Measurements from ENCODE around the gene RGL2.
A peak's percentile ranks its signal among the peaks of the same experiment; 100 is the strongest.

The RGL2 gene

GRCh38 chr6:33248643-33248931, 50.2 kb downstream of the RGL2 start:
- peak overlapping the region; percentile 94 for H3K27ac ChIP-seq
- TF ChIP-seq CTCF (IDR thresholded peaks at IDR 0.05) (peak; percentile 55), ZFX (IDR thresholded peaks at IDR 0.05; ENCODE audit: borderline replicate concordance) (no peak)

GRCh38 chr6:33247977-33248642, 50.6 kb downstream of the RGL2 start:
- peak overlapping the region; percentile 94 for H3K27ac ChIP-seq
- peak; percentile 87 for TF ChIP-seq CTCF (IDR thresholded peaks at IDR 0.05)
- TF ChIP-seq ZFX (IDR thresholded peaks at IDR 0.05; ENCODE audit: borderline replicate concordance): no peak

GRCh38 chr6:33243476-33243875, 55.3 kb downstream of the RGL2 start:
- TF ChIP-seq CTCF (IDR thresholded peaks at IDR 0.05): no peak
- H3K27ac ChIP-seq: no peak overlapping the region

GRCh38 chr6:33241968-33242367, 56.8 kb downstream of the RGL2 start:
- TF ChIP-seq CTCF (IDR thresholded peaks at IDR 0.05): no peak
- no peak for TF ChIP-seq ZFX (IDR thresholded peaks at IDR 0.05; ENCODE audit: borderline replicate concordance)
- H3K27ac ChIP-seq: no peak overlapping the region
